ENCODE measurements around the gene A1BG.

A1BG gene

GRCh38 chr19:58394821-58395219, 41.5 kb upstream of the A1BG start:
- H3K27me3 Mint-ChIP-seq (ENCODE audit: low read depth): no peaks in the 10 kb centered on the region
- H3K4me1 Mint-ChIP-seq (ENCODE audit: low read depth): peaks cover 5% of the 10 kb centered on the region
- no peaks in the 10 kb centered on the region for H3K9me3 Mint-ChIP-seq
- H3K4me3 Mint-ChIP-seq: no peak overlapping the region
- DNase-seq (ENCODE audit: low spot score): no peak
- H3K27ac Mint-ChIP-seq: no peak overlapping the region
- peaks cover 43% of the 10 kb centered on the region for H3K36me3 Mint-ChIP-seq (ENCODE audit: low read depth)

- Mint-ChIP-seq H3K4me1 (ENCODE audit: low read depth) (peaks cover 12% of the 10 kb centered on the region), H3K27ac (no peak overlapping the region), H3K36me3 (ENCODE audit: low read depth) (peaks cover 50% of the 10 kb centered on the region), H3K9me3 (no peaks in the 10 kb centered on the region), H3K4me3 (no peak overlapping the region), H3K27me3 (ENCODE audit: low read depth) (no peaks in the 10 kb centered on the region)
- no peak for DNase-seq (ENCODE audit: low spot score)
Measured at GRCh38 chr19:58393725-58394033, 40.4 kb upstream of the A1BG start.

GRCh38 chr19:58392945-58393724, 39.8 kb upstream of the A1BG start:
- no peak for DNase-seq (ENCODE audit: low spot score)
- peaks cover 14% of the 10 kb centered on the region for H3K4me1 Mint-ChIP-seq (ENCODE audit: low read depth)
- no peak overlapping the region for H3K27ac Mint-ChIP-seq
- H3K36me3 Mint-ChIP-seq (ENCODE audit: low read depth): peaks cover 54% of the 10 kb centered on the region
- H3K4me3 Mint-ChIP-seq: no peak overlapping the region
- H3K9me3 Mint-ChIP-seq: no peaks in the 10 kb centered on the region
- H3K27me3 Mint-ChIP-seq (ENCODE audit: low read depth): no peaks in the 10 kb centered on the region

- Mint-ChIP-seq H3K36me3 (ENCODE audit: low read depth) (peaks cover 44% of the 10 kb centered on the region), H3K27me3 (ENCODE audit: low read depth) (no peaks in the 10 kb centered on the region), H3K9me3 (no peaks in the 10 kb centered on the region), H3K4me1 (ENCODE audit: low read depth) (peaks cover 20% of the 10 kb centered on the region), H3K4me3 (peak overlapping the region; percentile 99), H3K27ac (peak overlapping the region; percentile 94)
- no peak for DNase-seq (ENCODE audit: low spot score)
Measured at GRCh38 chr19:58388175-58388526, 34.9 kb upstream of the A1BG start.

GRCh38 chr19:58387338-58388174, 34.3 kb upstream of the A1BG start:
- H3K4me1 Mint-ChIP-seq (ENCODE audit: low read depth): peaks cover 20% of the 10 kb centered on the region
- no peaks in the 10 kb centered on the region for H3K9me3 Mint-ChIP-seq
- peak overlapping the region; percentile 99 for H3K4me3 Mint-ChIP-seq
- no peaks in the 10 kb centered on the region for H3K27me3 Mint-ChIP-seq (ENCODE audit: low read depth)
- peaks cover 39% of the 10 kb centered on the region for H3K36me3 Mint-ChIP-seq (ENCODE audit: low read depth)
- DNase-seq (ENCODE audit: low spot score): no peak
- H3K27ac Mint-ChIP-seq: peak overlapping the region; percentile 94

- H3K4me1 Mint-ChIP-seq (ENCODE audit: low read depth): peaks cover 24% of the 10 kb centered on the region
- H3K27ac Mint-ChIP-seq: peak within 1 kb of the TSS; percentile 94
- H3K4me3 Mint-ChIP-seq: peak within 1 kb of the TSS; percentile 99
- no peaks in the 10 kb centered on the region for H3K27me3 Mint-ChIP-seq (ENCODE audit: low read depth)
- no peaks in the 10 kb centered on the region for H3K9me3 Mint-ChIP-seq
- peak; percentile 95 for DNase-seq (ENCODE audit: low spot score)
- H3K36me3 Mint-ChIP-seq (ENCODE audit: low read depth): peaks cover 34% of the 10 kb centered on the region
Measured at GRCh38 chr19:58386576-58387337, 33.5 kb upstream of the A1BG start, which contains the start of gene RPS5. RPS5 (plus strand) TSS chr19:58387269; CDS start chr19:58388138, 869 bp downstream.

DNA sequence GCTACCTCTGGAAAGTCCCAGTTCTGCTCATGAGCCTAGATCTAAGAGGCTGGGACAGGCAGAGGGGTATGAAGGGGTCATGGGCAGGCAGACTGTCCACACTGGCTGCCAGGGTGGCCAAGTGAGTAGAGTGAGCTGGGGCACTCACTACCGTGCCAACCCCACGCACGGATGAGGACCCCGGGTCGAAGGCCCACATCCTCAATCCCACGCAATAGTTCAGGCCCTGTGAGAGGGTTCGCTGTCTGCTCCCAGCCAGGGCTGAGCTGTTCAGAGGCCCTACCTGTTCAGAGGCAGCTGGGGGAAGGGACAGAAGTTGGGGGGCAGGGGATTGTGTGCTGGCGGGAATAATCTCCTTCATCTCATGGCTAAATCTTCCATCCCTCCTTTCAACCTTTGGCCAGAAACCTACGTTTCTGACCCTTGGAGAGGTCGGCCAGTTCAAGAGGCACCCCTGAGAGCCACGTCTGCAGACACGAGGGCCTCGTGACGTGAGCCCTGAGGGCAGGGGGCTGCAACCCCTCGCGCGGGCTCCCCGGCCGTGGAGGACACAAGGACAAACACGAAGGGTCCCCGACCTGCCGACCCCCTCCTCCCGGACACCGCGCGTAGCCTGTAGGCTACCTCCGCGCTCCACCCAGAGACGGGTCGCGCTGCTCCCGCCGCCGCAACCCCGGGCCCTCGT, 32.7 kb upstream of the A1BG start:
- peak overlapping the region; percentile 99 for H3K4me3 Mint-ChIP-seq
- H3K36me3 Mint-ChIP-seq (ENCODE audit: low read depth): peaks cover 31% of the 10 kb centered on the region

GRCh38 chr19:58385313-58385890, 32.1 kb upstream of the A1BG start:
- Mint-ChIP-seq H3K4me3 (peak overlapping the region; percentile 99), H3K9me3 (no peaks in the 10 kb centered on the region), H3K27ac (peak overlapping the region; percentile 94), H3K4me1 (ENCODE audit: low read depth) (peaks cover 21% of the 10 kb centered on the region), H3K36me3 (ENCODE audit: low read depth) (peaks cover 25% of the 10 kb centered on the region), H3K27me3 (ENCODE audit: low read depth) (no peaks in the 10 kb centered on the region)
- no peak for DNase-seq (ENCODE audit: low spot score)

More for the DNA sequence above, 32.7 kb upstream of the A1BG start:
- DNase-seq (ENCODE audit: low spot score): no peak
- Mint-ChIP-seq H3K9me3 (no peaks in the 10 kb centered on the region), H3K4me1 (ENCODE audit: low read depth) (peaks cover 24% of the 10 kb centered on the region), H3K27ac (peak overlapping the region; percentile 94), H3K27me3 (ENCODE audit: low read depth) (no peaks in the 10 kb centered on the region)

DNA sequence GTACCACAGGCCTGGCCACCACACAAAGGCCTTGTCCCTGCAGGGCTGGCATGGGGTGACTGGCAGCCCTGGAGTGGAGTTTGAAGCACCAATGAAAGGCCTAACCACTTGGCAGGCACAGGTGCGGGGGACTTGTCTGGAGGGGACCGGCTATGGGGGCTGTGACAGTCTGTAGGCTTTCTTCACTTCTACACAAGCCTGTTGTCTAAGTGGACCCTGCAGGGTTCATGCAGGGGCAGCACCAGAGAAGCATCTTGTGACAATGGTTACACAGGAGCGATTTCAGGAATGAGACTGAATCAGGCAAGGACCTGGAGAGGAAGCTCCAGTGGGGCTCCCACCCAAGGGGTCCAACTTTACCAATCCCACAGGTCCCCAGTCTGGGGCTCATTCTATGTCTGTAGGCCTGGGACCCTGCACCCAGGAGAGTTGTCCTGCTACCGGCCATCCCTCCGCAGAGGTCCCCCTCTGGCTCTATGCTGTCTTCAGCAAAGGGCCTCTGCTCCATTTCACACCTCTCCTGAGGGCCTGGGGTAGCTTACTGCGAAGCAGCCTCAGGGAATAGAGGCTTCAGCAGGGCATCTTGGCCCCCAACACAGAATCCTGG, 29.8 kb upstream of the A1BG start:
- Mint-ChIP-seq H3K9me3 (no peaks in the 10 kb centered on the region), H3K27me3 (ENCODE audit: low read depth) (no peaks in the 10 kb centered on the region), H3K4me1 (ENCODE audit: low read depth) (peaks cover 21% of the 10 kb centered on the region), H3K4me3 (no peak overlapping the region), H3K27ac (no peak overlapping the region), H3K36me3 (ENCODE audit: low read depth) (peaks cover 11% of the 10 kb centered on the region)
- no peak for DNase-seq (ENCODE audit: low spot score)

GRCh38 chr19:58381460-58382212, 28.3 kb upstream of the A1BG start:
- Mint-ChIP-seq H3K4me1 (ENCODE audit: low read depth) (peaks cover 18% of the 10 kb centered on the region), H3K4me3 (peak overlapping the region; percentile 88), H3K9me3 (no peaks in the 10 kb centered on the region), H3K27ac (peak overlapping the region; percentile 91), H3K27me3 (ENCODE audit: low read depth) (no peaks in the 10 kb centered on the region), H3K36me3 (ENCODE audit: low read depth) (no peaks in the 10 kb centered on the region)
- DNase-seq (ENCODE audit: low spot score): no peak

DNA sequence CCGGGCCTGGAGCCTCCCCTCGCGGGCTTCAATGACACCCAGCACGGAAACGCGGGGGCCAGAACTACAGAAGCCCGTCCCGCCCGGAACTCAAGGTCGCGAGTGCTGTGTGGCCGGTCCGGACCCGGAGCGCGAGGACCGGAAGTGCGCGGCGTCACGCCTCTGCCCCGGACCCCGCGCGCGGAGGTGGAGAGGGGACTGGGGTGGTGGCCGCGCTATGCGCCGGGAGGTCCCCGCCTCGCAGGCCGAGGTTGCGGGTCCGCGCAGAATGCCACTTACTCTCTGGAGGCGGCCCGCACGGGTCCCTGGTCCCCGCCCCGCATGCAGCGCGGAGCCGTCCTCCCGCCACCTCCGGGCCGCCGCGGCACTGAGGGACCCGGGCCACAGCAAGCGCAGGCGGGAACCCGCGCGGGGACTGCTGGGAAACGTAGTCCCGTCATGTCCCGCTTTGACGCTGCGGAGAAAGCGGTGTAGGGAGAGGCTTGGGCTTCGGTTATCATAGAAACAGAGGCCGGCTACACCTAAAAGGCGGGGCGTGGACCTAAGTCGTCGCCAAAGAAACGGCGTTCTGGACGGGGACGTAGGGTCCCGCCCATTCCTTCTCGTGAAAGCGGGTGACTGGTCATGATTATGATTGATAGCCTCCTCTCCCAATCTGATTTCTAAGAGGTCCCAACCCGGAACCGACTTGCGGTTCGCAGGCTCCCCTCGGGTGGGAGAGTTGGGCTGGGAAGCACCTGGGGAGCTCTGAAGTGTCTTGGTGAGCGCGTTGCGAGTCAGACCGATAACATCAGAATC, 27.6 kb upstream of the A1BG start, which contains the start of gene ZNF837:
Gene ZNF837 (minus strand): TSS at position 369 of the 798 bp plus-strand sequence. CDS start 11,698 bp downstream, outside the sequence.
- Mint-ChIP-seq H3K27ac (peak within 1 kb of the TSS; percentile 93), H3K4me3 (peak within 1 kb of the TSS; percentile 88), H3K9me3 (no peaks in the 10 kb centered on the region), H3K36me3 (ENCODE audit: low read depth) (no peaks in the 10 kb centered on the region), H3K4me1 (ENCODE audit: low read depth) (peaks cover 18% of the 10 kb centered on the region), H3K27me3 (ENCODE audit: low read depth) (no peaks in the 10 kb centered on the region)
- DNase-seq (ENCODE audit: low spot score): peak; percentile 98

Measured in T-helper 2 cell treated with Interferon-gamma antibody and Interleukin-4, amounts not matched to agents 5 μg/mL and 100 μg/mL, for 36 hours (primary cell).